Tibial artery (tissue), 4 donors: ENCODE measurements around the gene ADAM10.

ENCODE experiments used
- DNase-seq, 2 donors: peaks; one replicate each; pipeline ENCODE4 v3.0.0-alpha.2; 2019
- H3K27ac ChIP-seq, 2 donors: fragments of 200-600 bp; sonication (generic) in 1 of 2; 1 replicate in 1 of 2; 2 replicates in 1 of 2; pipeline ENCODE4 v1.5.1; 2018 to 2019; ENCODE audit warnings: mild to moderate bottlenecking in 1 of 2
- H3K27me3 ChIP-seq, 2 donors: fragments of 200-600 bp; sonication (generic) in 1 of 2; one replicate each; pipeline versions ENCODE4 v1.5.1 to v1.6.0; 2016 to 2019
- H3K36me3 ChIP-seq, 3 donors: fragments of 200-600 bp; sonication (generic) in 2 of 3; one replicate each; pipeline ENCODE4 v1.5.1; 2016 to 2019; ENCODE audit warnings: mild to moderate bottlenecking in 2 of 3
- H3K4me1 ChIP-seq, 4 donors: fragments of 200-600 bp; sonication (generic) in 2 of 4; 1 replicate in 3 of 4; 2 replicates in 1 of 4; pipeline ENCODE4 v1.5.1; 2016 to 2019
- H3K4me3 ChIP-seq, 2 donors: fragments of 200-600 bp; sonication (generic) in 1 of 2; 1 replicate in 1 of 2; 2 replicates in 1 of 2; pipeline ENCODE4 v1.5.1; 2018 to 2019; ENCODE audit warnings: mild to moderate bottlenecking in 2 of 2
- H3K9me3 ChIP-seq, 3 donors: fragments of 200-600 bp; sonication (generic) in 1 of 3; one replicate each; pipeline ENCODE4 v1.5.1; 2016 to 2019
- CTCF ChIP-seq, 2 experiments: fragments of 200-600 bp in 1 of 2; fragments of 450-650 bp in 1 of 2; IDR thresholded peaks; one replicate each; pipeline ENCODE4 v1.5.1; 2017 to 2019; ENCODE audit warnings: antibody characterized with exemption in 2 of 2, mild to moderate bottlenecking in 1 of 2, moderate library complexity in 1 of 2
- intact Hi-C: fragments of 100-400 bp; cut with DNase I; formaldehyde crosslinking; loops from one replicate; pipeline ENCODE4 v1.15.0; 2023; ENCODE audit warnings: low total_unique reads

Gene ADAM10

GRCh38 chr15:58632789-58633188 is 116.7 kb downstream of the ADAM10 start:
- Histone ChIP-seq H3K9me3 (no peaks in the 10 kb centered on the region), H3K4me1 (peaks cover 0 to 6% (median 3%) of the 10 kb centered on the region in 4 donors), H3K36me3 (peaks cover 0 to 12% (median 0%) of the 10 kb centered on the region in 3 donors), H3K27ac (no peak overlapping the region), H3K4me3 (no peak overlapping the region), H3K27me3 (no peaks in the 10 kb centered on the region)
- DNase-seq = no peak
- intact Hi-C loops = no loop called here
- no peak for TF ChIP-seq CTCF (IDR thresholded peaks at IDR 0.05)

DNA sequence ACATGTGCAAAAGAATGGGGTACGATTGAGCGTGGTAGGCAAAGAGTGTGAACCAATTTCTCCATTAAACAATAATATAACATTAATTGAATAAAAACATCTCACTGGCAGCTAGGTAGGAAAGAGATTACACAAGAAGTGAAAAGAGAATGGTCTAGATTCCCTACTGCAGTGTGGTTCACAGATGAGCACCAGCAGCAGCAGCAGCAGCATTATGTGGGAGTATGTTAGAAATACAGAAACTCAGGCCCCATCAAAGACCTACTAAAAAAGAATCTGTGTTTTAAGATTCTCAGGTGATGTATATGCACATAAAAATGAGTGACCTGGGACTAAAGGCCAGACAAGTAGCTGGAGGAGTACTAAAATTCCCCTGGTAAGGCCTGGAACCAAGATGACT is 118.2 kb downstream of the ADAM10 start:
- DNase-seq = no peak
- Histone ChIP-seq H3K27me3 (no peaks in the 10 kb centered on the region), H3K36me3 (peaks cover 5 to 18% (median 10%) of the 10 kb centered on the region in 3 donors), H3K4me3 (no peak overlapping the region), H3K9me3 (no peaks in the 10 kb centered on the region), H3K27ac (no peak overlapping the region), H3K4me1 (peaks cover 0 to 9% (median 3%) of the 10 kb centered on the region in 4 donors)
- intact Hi-C loops = no loop called here
- no peak for TF ChIP-seq CTCF (IDR thresholded peaks at IDR 0.05)

GRCh38 chr15:58629625-58630024 is 119.9 kb downstream of the ADAM10 start:
- intact Hi-C loops = no loop called here
- Histone ChIP-seq H3K9me3 (no peaks in the 10 kb centered on the region), H3K27ac (no peak overlapping the region), H3K36me3 (peaks cover 9 to 26% (median 13%) of the 10 kb centered on the region in 3 donors), H3K4me1 (peaks cover 0 to 9% (median 3%) of the 10 kb centered on the region in 4 donors), H3K4me3 (no peak overlapping the region), H3K27me3 (no peaks in the 10 kb centered on the region)
- DNase-seq = no peak
- no peak for TF ChIP-seq CTCF (IDR thresholded peaks at IDR 0.05)

- intact Hi-C loops = no loop called here
- DNase-seq = no peak
- no peaks in the 10 kb centered on the region for H3K9me3 ChIP-seq
- peak overlapping the region; percentile 21 to 56 for H3K27ac ChIP-seq
- peaks cover 0 to 9% (median 3%) of the 10 kb centered on the region in 4 donors for H3K4me1 ChIP-seq
- H3K27me3 ChIP-seq = no peaks in the 10 kb centered on the region
- peaks cover 9 to 26% (median 16%) of the 10 kb centered on the region in 3 donors for H3K36me3 ChIP-seq
- peak overlapping the region; percentile 23 to 38 for H3K4me3 ChIP-seq
- no peak for TF ChIP-seq CTCF (IDR thresholded peaks at IDR 0.05)
These were observed 121.1 kb downstream of the ADAM10 start for GRCh38 chr15:58628206-58628947.

DNA sequence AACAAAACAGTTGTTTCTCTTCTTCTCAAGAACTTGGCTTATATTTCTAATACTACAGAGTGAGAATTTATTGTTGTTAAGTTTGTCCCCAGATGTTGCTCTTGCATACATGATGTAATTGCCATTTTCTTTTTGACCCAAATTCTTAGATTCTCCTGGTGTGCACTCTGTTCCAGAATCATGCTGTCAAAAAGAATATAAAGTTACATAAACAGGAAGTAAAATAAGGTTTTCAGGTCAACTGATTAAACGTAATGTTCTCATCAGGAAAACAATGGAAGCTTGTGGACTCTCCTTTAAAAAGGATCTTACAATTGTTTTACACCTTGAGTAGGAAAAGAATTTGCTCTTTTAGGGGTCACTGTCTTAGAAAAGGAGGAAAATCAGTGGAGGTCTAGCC is 121.8 kb downstream of the ADAM10 start:
- peak overlapping the region in 1 of 2 donors; percentile 21 for H3K27ac ChIP-seq
- no peaks in the 10 kb centered on the region for H3K9me3 ChIP-seq
- no peak for TF ChIP-seq CTCF (IDR thresholded peaks at IDR 0.05)
- no peaks in the 10 kb centered on the region for H3K27me3 ChIP-seq
- peaks cover 9 to 26% (median 16%) of the 10 kb centered on the region in 3 donors for H3K36me3 ChIP-seq
- intact Hi-C loops = no loop called here
- H3K4me1 ChIP-seq = peaks cover 0 to 9% (median 3%) of the 10 kb centered on the region in 4 donors
- no peak overlapping the region for H3K4me3 ChIP-seq
- DNase-seq = no peak
